ENCODE measurements around the gene FAM200A. TPM values are rescaled to one million over a fixed set of nuclear protein-coding genes. Genes with fewer than 3 reads are reported as not detected.

The FAM200A gene
- total and polyA plus RNA-seq, 12 donors, result 4.0 to 10.7 (median 7.3) TPM

GRCh38 chr7:99535667-99536066, 16.2 kb downstream of the FAM200A start:
- H3K27ac ChIP-seq, result no peak overlapping the region
- peaks cover 0 to 12% of the 10 kb centered on the region in 2 donors for H3K36me3 ChIP-seq (replicated peaks in 1 of 2)
- peaks cover 0 to 20% (median 0%) of the 10 kb centered on the region in 3 donors for H3K9me3 ChIP-seq (replicated peaks in 1 of 3)
- DNase-seq, result no peak
- intact Hi-C loops (cut with DNase I), result no loop called here
- H3K4me1 ChIP-seq (replicated peaks in 1 of 2), result no peaks in the 10 kb centered on the region
- TF ChIP-seq POLR2A (IDR thresholded peaks at IDR 0.05) (no peak), CTCF (IDR thresholded peaks at IDR 0.05) (no peak)
- no peak overlapping the region for H3K4me3 ChIP-seq
- 95 to 100% (median 98%) methylated on average over 2 of the region's 2 CpGs for WGBS, 4 donors
- no peaks in the 10 kb centered on the region for H3K27me3 ChIP-seq

- Histone ChIP-seq H3K27ac (no peak overlapping the region), H3K4me3 (no peak overlapping the region), H3K4me1 (replicated peaks in 1 of 2) (no peaks in the 10 kb centered on the region), H3K36me3 (replicated peaks in 1 of 2) (peaks cover 0 to 30% of the 10 kb centered on the region in 2 donors), H3K9me3 (replicated peaks in 1 of 3) (peaks cover 0 to 19% (median 0%) of the 10 kb centered on the region in 3 donors), H3K27me3 (no peaks in the 10 kb centered on the region)
- WGBS, 4 donors, result 96 to 99% (median 97%) methylated on average over 12 of the region's 12 CpGs
- no peak for DNase-seq
- TF ChIP-seq CTCF (IDR thresholded peaks at IDR 0.05) (no peak), POLR2A (IDR thresholded peaks at IDR 0.05) (no peak)
- intact Hi-C loops (cut with DNase I), result no loop called here
Measured at GRCh38 chr7:99531354-99531765, 20.6 kb downstream of the FAM200A start.

- DNase-seq, result no peak
- no peaks in the 10 kb centered on the region for H3K4me1 ChIP-seq (replicated peaks in 1 of 2)
- 93 to 95% (median 94%) methylated on average over 20 to 21 of the region's 21 CpGs for WGBS, 4 donors
- intact Hi-C loops (cut with DNase I), result no loop called here
- peaks cover 0 to 42% of the 10 kb centered on the region in 2 donors for H3K36me3 ChIP-seq (replicated peaks in 1 of 2)
- peaks cover 0 to 8% (median 0%) of the 10 kb centered on the region in 3 donors for H3K9me3 ChIP-seq (replicated peaks in 1 of 3)
- no peak overlapping the region for H3K27ac ChIP-seq
- TF ChIP-seq CTCF (IDR thresholded peaks at IDR 0.05) (peak in 1 of 6 experiments; percentile 2), POLR2A (IDR thresholded peaks at IDR 0.05) (no peak)
- no peak overlapping the region for H3K4me3 ChIP-seq
- H3K27me3 ChIP-seq, result no peaks in the 10 kb centered on the region
Measured at GRCh38 chr7:99525713-99526440, 26.0 kb downstream of the FAM200A start.

GRCh38 chr7:99521399-99521798, 30.5 kb downstream of the FAM200A start:
- DNase-seq, result no peak
- Histone ChIP-seq H3K27me3 (no peaks in the 10 kb centered on the region), H3K27ac (no peak overlapping the region), H3K9me3 (replicated peaks in 1 of 3) (no peaks in the 10 kb centered on the region), H3K4me1 (replicated peaks in 1 of 2) (no peaks in the 10 kb centered on the region), H3K36me3 (replicated peaks in 1 of 2) (peaks cover 0 to 49% of the 10 kb centered on the region in 2 donors), H3K4me3 (no peak overlapping the region)
- no peak for TF ChIP-seq POLR2A (IDR thresholded peaks at IDR 0.05)
- no peak for TF ChIP-seq CTCF (IDR thresholded peaks at IDR 0.05)
- WGBS, 4 donors, result 91 to 96% (median 93%) methylated on average over 3 of the region's 3 CpGs
- intact Hi-C loops (cut with DNase I), result no loop called here

All from adrenal gland (tissue), 12 donors.